NCI-H2171 (cell line): ENCODE measurements around the gene DTX3.
"Not testable (repeated sequence)": the region's sequence is repeated elsewhere in the genome, so short reads cannot be mapped to it uniquely, and the experiment has no call there.

Experiments used
- DNase-seq: peaks from one replicate; lab custom pipeline; 2025; lab: John Stamatoyannopoulos, UW

DTX3 gene

DNA sequence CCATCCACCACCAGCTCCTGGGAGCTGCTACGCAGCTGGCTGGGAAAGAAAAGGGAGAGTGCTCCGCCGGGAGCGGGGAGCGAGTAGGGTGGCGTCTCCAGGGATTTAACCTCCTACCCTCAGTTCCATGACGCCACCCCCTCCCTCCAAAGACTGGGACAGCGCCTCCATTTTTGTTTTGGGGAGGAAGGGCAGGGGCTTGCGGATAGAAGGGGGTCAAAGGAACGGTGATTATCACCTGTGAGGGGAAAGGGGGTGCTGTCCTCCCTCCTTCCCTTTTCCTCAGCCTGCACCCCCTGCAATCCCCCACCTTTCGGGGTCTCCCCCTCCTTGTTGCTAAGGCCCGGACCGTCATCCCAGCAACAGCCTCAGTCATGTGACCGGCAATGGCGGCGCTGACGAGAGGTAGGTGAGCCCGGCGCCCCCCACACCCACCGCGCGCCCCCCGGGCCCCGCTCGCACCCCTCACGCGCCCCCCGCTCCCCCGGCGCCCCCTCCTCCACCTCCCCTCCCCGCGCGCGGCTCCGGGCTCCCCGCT, at the start of gene DTX3:
DTX3 (plus strand) TSS at position 371 of the 538 bp plus-strand sequence. CDS start 1,694 bp downstream, outside the sequence.
- peak; percentile 53 for DNase-seq

DNA sequence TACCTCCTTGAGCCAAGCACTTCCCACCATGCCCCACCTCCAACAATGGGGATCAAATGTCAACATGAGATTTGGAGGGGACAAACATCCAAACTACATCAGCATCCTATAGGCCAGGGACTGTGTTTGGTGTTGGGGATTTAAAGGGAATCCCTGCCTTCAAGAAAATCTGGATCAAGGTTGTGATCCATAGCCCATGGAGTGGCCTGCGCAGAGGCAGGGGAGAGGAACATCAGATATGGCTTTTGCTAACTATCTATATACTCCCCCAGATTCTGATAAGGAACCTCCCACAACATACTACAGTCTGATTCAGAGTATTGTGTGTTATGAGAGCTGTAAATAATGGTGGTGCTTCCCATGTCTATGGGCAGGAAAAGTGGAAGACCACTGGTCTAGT, 49.7 kb upstream of the DTX3 start:
- no peak for DNase-seq

DNA sequence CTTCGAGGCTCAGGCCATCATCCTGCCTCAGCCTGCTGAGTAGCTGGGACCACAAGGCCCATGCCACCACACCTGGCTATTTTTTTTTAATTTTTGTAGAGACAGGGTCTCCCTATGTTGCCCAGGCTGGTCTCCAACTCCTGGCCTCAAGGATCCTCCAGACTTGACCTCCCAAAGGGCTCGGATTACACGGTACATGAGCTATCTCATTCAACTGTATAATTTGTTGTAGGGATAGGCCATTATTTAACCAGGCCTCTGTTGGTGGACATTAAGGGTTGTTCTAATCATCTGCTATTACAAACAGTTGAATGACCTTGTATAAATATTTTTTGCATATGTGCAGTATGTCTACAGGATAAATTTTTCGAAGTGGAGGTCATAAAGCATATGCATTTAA, 45.8 kb upstream of the DTX3 start:
- no peak for DNase-seq

DNA sequence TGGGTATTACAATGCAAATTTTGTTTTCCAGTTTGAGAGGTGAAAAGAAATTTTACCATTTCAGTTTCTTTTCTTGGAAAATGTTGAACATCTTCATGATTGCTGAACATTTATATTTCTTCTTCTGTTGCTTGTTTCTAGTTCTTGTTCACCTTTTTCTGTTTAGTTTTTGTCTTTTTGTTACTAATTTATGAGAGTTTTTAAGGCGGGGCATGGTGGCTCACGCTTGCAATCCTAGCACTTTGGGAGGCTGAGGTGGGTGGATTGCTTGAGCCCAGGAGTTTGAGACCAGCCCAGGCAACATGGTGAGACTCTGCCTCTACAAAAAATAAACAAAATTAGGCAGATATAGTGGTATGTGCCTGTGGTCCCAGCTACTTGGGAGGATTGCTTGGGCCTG, 44.1 kb upstream of the DTX3 start:
- DNase-seq = no peak

- DNase-seq = not testable (repeated sequence)
These were observed 43.5 kb upstream of the DTX3 start for GRCh38 chr12:57561117-57561516.

- no peak for DNase-seq
These were observed 41.3 kb upstream of the DTX3 start for GRCh38 chr12:57563358-57563757.

- no peak for DNase-seq
These were observed 40.4 kb upstream of the DTX3 start for GRCh38 chr12:57564178-57564740.

GRCh38 chr12:57568838-57569237, 35.8 kb upstream of the DTX3 start:
- DNase-seq = no peak

DNA sequence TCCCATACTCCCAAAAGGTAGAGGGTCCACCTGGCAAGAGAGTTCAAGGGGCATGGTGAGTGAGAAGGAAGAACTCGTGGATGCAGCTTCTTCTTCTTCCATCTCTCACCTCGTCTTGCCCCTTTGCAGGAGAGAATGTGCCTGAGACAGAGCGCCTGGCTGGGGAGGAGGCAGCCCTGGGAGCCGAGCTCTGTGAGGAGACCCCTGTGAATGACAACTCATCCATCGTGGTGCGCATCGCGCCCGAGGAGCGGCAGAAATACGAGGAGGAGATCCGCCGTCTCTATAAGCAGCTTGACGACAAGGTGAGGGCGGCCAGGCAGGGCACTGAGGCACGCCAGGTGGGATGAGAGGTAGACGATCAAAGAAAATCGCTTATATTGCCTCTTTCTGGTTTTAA, 34.8 kb upstream of the DTX3 start:
- DNase-seq = no peak

DNA sequence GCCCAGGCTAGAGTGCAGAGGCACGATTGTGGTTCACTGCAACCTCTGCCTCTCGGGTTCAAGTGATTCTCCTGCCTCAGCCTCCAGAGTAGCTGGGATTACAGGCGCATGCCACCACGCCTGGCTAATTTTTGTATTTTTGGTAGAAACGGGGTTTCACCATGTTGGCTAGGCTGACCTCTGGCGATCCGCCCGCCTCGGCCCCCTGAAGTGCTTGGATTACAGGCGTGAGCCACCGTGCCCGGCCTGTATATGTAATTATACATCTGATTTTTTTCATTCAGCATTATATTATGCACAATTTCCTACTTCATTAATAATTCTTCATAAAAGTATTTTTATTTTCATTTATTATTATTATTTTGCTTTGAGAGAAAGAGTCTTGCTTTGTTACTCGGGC, 34.2 kb upstream of the DTX3 start:
- not testable (repeated sequence) for DNase-seq

GRCh38 chr12:57571926-57572762, 32.5 kb upstream of the DTX3 start:
- no peak for DNase-seq

GRCh38 chr12:57574795-57575194, 29.8 kb upstream of the DTX3 start:
- no peak for DNase-seq

DNA sequence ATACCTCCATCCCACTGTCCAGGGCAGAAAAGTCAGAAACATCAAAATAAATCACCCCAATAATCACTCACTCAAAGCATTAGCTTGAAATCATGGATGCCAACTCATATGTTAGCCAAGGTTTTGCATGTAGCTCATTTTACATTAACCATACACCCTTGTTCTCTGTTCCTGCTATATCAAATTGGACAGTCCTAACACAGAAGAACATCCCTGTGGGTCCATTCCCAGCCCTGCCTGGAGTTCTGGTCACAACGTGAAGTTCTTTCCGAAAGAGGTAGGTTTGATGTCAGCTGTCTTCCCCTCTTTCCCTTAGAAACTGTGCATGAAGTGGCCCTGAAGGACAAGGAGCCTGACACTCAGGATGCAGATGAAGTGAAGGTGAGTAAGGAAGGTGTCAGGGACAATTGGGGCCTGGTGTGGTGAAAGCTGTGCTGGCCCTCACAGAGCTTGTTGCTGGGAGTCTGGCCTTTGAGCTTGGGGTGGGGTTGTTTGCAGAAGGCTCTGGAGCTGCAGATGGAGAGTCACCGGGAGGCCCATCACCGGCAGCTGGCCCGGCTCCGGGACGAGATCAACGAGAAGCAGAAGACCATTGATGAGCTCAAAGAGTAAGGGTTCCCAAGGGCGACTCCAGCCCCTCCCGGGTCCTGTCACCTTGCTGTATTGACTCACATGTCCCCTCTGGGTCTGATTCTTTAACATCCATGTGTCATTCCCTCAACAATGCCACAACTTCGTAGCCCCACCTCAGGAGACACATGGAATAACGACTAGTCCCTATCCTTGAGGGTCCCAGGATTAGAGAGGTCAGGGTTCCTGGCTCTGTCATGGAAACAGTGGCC, 28.6 kb upstream of the DTX3 start:
- no peak for DNase-seq

DNA sequence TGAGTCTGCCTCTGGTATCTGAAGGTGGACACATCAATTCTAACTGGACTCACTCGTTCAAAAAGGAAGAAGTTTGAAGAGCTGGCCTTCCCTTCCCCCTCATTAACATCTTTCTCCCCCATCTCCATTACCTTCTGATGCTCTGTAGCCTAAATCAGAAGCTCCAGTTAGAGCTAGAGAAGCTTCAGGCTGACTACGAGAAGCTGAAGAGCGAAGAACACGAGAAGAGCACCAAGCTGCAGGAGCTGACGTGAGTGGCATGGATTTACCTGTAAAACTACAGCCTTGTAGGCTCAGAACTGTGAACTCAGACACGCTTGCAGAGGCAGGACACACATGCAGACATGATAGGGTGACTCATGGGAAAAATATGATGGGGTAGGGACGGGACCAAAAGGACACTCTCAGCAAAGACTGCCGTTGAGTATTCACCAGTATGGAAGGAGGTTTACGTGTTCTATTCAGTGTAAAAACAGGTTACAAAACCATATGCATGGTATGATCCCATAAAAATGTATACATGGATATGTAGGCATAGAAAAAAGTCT, 27.9 kb upstream of the DTX3 start:
- DNase-seq = no peak

DNA sequence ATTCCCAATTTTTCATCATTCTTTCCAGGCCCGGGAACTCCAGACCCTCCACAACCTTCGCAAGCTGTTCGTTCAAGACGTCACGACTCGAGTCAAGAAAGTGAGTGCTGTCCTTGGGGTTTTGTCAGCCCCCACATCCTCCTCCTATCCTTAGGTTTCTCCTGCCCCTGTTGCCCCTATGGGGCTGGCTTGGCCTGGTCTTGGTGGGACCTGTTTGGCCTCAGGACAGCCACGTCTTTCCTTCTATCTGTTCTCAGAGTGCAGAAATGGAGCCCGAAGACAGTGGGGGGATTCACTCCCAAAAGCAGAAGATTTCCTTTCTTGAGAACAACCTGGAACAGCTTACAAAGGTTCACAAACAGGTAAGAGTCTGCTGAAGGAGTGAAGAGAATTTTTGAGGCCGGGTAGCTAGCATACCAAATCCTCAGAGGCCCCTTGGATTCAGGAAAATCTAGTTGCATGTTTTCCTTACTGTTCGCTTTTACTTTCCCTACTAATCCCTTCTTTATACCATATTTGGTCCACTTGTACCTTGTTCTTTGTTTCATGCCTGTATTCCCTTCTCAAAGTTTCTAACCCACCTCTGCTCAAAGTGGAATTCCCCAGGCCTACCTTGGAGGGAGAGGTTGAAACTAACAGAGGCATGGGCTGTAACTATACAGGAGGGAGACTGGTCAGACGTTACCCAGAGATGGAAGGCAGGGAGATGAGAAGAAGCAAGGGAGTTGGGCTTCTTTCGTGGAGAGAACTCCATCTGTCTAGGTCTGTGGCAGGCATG, 26.5 kb upstream of the DTX3 start:
- no peak for DNase-seq

DNA sequence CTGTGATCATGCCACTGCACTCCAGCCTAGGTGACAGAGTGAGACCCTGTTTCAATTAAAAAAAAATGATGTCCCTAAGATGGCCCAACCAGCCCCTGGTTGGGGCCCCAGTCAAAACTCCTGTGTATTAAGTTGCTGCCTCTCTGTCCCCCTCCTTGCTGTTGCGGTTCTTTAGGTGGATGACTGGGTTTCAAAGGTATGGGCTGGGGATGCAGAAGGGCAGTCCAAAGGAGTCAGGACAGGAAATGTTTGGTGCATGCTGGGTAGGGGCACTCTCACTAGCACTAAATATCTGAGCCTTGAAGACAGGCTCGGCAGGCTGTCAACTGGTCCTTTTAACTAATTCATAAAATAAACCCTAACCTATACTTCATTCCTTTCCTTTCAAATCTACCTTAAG, 25.6 kb upstream of the DTX3 start:
- no peak for DNase-seq

DNA sequence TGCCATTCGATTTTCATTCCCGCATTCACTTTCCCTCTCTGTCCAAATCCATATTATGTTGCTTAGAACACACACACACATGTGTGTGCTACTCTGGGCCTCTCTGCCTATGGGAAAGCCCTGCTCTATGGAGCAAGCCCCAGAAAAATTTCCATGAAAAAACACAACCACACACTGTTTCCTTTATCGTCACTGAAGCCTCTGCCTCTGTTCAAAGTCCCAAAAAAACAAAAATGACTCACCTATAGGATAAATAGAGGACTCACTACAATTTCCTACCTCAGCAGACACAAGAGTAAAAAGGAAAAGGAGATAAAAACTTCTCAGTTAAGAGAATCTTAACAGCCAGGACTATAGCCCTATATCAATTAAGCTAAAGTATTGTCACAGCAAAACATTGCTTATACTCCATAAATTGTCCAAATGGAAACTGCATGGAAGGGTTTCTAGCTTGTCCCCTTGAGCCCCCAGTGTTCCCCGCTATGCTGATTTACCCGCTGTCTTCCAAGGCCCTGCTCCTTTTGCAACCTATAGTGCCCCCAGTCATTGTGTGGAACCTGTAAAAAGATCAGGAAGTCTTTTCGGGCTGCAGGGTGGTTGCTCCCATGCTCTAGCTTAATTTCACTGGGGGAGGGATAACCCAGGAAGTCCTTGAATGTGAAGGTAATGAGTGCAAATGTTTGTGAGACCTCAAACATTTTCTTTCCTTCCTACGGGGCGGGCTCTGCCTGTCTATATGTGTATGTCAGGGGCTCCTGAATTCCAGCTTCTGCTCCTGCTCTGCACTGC, 24.8 kb upstream of the DTX3 start:
- DNase-seq = no peak

GRCh38 chr12:57580466-57580795, 24.2 kb upstream of the DTX3 start:
- DNase-seq = no peak

DNA sequence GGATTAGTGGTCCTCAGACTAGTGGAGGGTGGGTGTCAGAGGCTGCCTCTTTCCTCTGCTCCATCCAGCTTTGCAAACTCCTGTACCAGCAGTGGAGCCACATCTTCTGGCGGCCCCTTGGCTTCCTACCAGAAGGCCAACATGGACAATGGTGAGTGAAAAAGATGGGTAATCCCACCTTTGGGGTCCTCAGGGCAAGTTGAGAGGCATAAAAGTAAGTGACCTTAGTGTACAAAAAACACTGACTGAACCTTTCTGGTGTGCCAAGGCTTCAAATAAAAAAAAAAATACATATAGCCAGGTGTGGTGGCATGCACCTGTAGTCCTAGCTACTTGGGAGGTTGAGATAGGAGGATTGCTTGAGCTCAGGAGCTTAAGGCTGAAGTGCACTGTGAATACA, 22.8 kb upstream of the DTX3 start:
- DNase-seq = no peak

GRCh38 chr12:57582440-57582839, 22.2 kb upstream of the DTX3 start:
- DNase-seq = no peak
